DOHH2 (cell line): ENCODE measurements around the gene CCDC78.

ENCODE experiments used
- H3F3A ChIP-seq: fragments of 200-600 bp; sonication (generic), shearing (Covaris generic); 2 replicates; pipeline ENCODE4 v1.6.0; 2016; ENCODE audit warnings: antibody characterized with exemption, mild to moderate bottlenecking; ENCODE audit not compliant: control insufficient read depth, insufficient read depth
- H3K27ac ChIP-seq: fragments of 200-600 bp; sonication (generic); 2 replicates; pipeline ENCODE4 v1.5.1; 2014; ENCODE audit warnings: low read depth, mild to moderate bottlenecking, low read length, moderate library complexity
- H3K27me3 ChIP-seq: fragments of 200-600 bp; sonication (generic); 2 replicates; pipeline ENCODE4 v1.6.1; 2014; ENCODE audit warnings: mild to moderate bottlenecking, low read length, mixed read lengths; ENCODE audit not compliant: control insufficient read depth
- H3K36me3 ChIP-seq: fragments of 200-600 bp; sonication (generic); 2 replicates; pipeline ENCODE4 v1.6.1; 2014; ENCODE audit warnings: mild to moderate bottlenecking, low read length, moderate library complexity, mixed read lengths; ENCODE audit not compliant: control insufficient read depth
- H3K4me1 ChIP-seq: fragments of 200-600 bp; sonication (generic); 2 replicates; pipeline ENCODE4 v1.6.1; 2014; ENCODE audit warnings: mild to moderate bottlenecking, low read length, mixed read lengths; ENCODE audit not compliant: control insufficient read depth
- H3K4me2 ChIP-seq: fragments of 200-600 bp; sonication (generic); 2 replicates; pipeline ENCODE4 v1.6.0; 2014; ENCODE audit warnings: mild to moderate bottlenecking, low read length, moderate library complexity
- H3K4me3 ChIP-seq: fragments of 200-600 bp; sonication (generic); 2 replicates; pipeline ENCODE4 v1.5.1; 2014; ENCODE audit warnings: mild to moderate bottlenecking, low read length, mixed read lengths
- H3K79me2 ChIP-seq: fragments of 200-600 bp; sonication (generic); 2 replicates; pipeline ENCODE4 v1.6.1; 2014; ENCODE audit warnings: mild to moderate bottlenecking, low read length, mixed read lengths; ENCODE audit not compliant: control insufficient read depth
- H3K9me2 ChIP-seq: fragments of 200-600 bp; sonication (generic); replicated peaks from 2 replicates; pipeline ENCODE4 v1.6.1; 2014; ENCODE audit warnings: mild to moderate bottlenecking, low read length, mixed read lengths; ENCODE audit not compliant: control insufficient read depth
- H3K9me3 ChIP-seq: fragments of 200-600 bp; sonication (generic); 2 replicates; pipeline ENCODE4 v1.6.1; 2014; ENCODE audit warnings: antibody characterized with exemption, low read length, mixed read lengths; ENCODE audit not compliant: control insufficient read depth, insufficient read depth
- H4K20me1 ChIP-seq: fragments of 200-600 bp; sonication (generic); 2 replicates; pipeline ENCODE4 v1.6.0; 2014; ENCODE audit warnings: low read depth, mild to moderate bottlenecking, antibody characterized with exemption, low read length, moderate library complexity; ENCODE audit not compliant: control insufficient read depth, insufficient read depth
- CTCF ChIP-seq: fragments of 200-600 bp; sonication (generic); IDR thresholded peaks from one replicate; pipeline ENCODE4 v1.5.1; 2014; ENCODE audit warnings: antibody characterized with exemption, mild to moderate bottlenecking, low read depth, low read length; ENCODE audit not compliant: poor library complexity, severe bottlenecking
- EZH2phosphoT487 ChIP-seq: fragments of 200-600 bp; sonication (generic); IDR thresholded peaks from 2 replicates; pipeline ENCODE4 v1.6.1; 2017; ENCODE audit warnings: borderline replicate concordance, mild to moderate bottlenecking, antibody characterized with exemption, low read length, moderate library complexity, mixed read lengths

CCDC78 gene

GRCh38 chr16:719815-720446 lies 6.3 kb downstream of the CCDC78 start:
- H3K9me3 ChIP-seq = no peaks in the 10 kb centered on the region
- H3F3A ChIP-seq = peaks cover 7% of the 10 kb centered on the region; the same call in 1 of the 2 replicates
- H3K27ac ChIP-seq = peak overlapping the region; percentile 93
- H3K4me3 ChIP-seq = peak overlapping the region; percentile 99
- H3K79me2 ChIP-seq = peaks cover 11% of the 10 kb centered on the region
- TF ChIP-seq EZH2phosphoT487 (no peak), CTCF (peak; percentile 34)
- peaks cover 26% of the 10 kb centered on the region for H3K36me3 ChIP-seq
- H3K4me2 ChIP-seq = peak overlapping the region; percentile 96
- peaks cover 8% of the 10 kb centered on the region; the same call in 1 of the 2 replicates for H4K20me1 ChIP-seq
- H3K4me1 ChIP-seq = peaks cover 62% of the 10 kb centered on the region
- H3K9me2 ChIP-seq = no peaks in the 10 kb centered on the region
- H3K27me3 ChIP-seq = peaks cover 12% of the 10 kb centered on the region

- Histone ChIP-seq H4K20me1 (peaks cover 8% of the 10 kb centered on the region; the same call in 1 of the 2 replicates), H3K4me3 (peak overlapping the region; percentile 99), H3K27ac (no peak overlapping the region), H3K9me3 (no peaks in the 10 kb centered on the region), H3F3A (peaks cover 7% of the 10 kb centered on the region; the same call in 1 of the 2 replicates), H3K36me3 (peaks cover 26% of the 10 kb centered on the region), H3K9me2 (no peaks in the 10 kb centered on the region), H3K4me2 (peak overlapping the region; percentile 96), H3K27me3 (peaks cover 12% of the 10 kb centered on the region), H3K79me2 (peaks cover 11% of the 10 kb centered on the region), H3K4me1 (peaks cover 63% of the 10 kb centered on the region)
- TF ChIP-seq EZH2phosphoT487 (no peak), CTCF (no peak)
These were observed 7.3 kb downstream of the CCDC78 start for GRCh38 chr16:718922-719321.

GRCh38 chr16:718389-718788 lies 7.9 kb downstream of the CCDC78 start:
- Histone ChIP-seq H3K9me3 (no peaks in the 10 kb centered on the region), H3K4me1 (peaks cover 58% of the 10 kb centered on the region), H3F3A (peaks cover 7% of the 10 kb centered on the region; the same call in 1 of the 2 replicates), H3K79me2 (peaks cover 11% of the 10 kb centered on the region), H3K4me3 (no peak overlapping the region), H3K4me2 (no peak overlapping the region), H3K27me3 (peaks cover 12% of the 10 kb centered on the region), H3K36me3 (peaks cover 23% of the 10 kb centered on the region), H4K20me1 (peaks cover 6% of the 10 kb centered on the region; the same call in 1 of the 2 replicates), H3K27ac (no peak overlapping the region), H3K9me2 (no peaks in the 10 kb centered on the region)
- TF ChIP-seq CTCF (no peak), EZH2phosphoT487 (no peak)
